Panc1 (cell line): ENCODE measurements around the gene MYL5. TPM values are rescaled to one million over a fixed set of nuclear protein-coding genes. Genes with fewer than 3 reads are reported as not detected.

Experiments
- ATAC-seq: fragments of 200-7000 bp; cut with Tn5 transposase; 2 replicates; pipeline ENCODE4 v1.9.1; 2020; ENCODE audit warnings: mild to moderate bottlenecking, moderate library complexity
- BruUV-seq: library from RNA; stranded (reverse); fragments of 400-500 nt; replicated peaks from 2 replicates; lab custom pipeline; 2021; lab: Mats Ljungman, UMichigan
- CTCF ChIA-PET: fragments of 300-600 bp; sonication (Branson Sonifier 250); formaldehyde crosslinking; loops from one replicate; lab custom pipeline; 2022; ENCODE audit warnings: antibody characterized with exemption; lab: Charles Lee
- POLR2A ChIA-PET: fragments of 300-600 bp; sonication (Branson Sonifier 250); formaldehyde crosslinking; loops from one replicate; lab custom pipeline; 2022; ENCODE audit warnings: antibody characterized with exemption; lab: Charles Lee
- DNase-seq: peaks from one replicate; pipeline ENCODE4 v3.0.0-alpha.2; 2010; ENCODE audit warnings: low read depth, low spot score
- H3K27ac ChIP-seq: 2 replicates; pipeline ENCODE4 v1.5.1; 2011; ENCODE audit warnings: mild to moderate bottlenecking, low read length, inconsistent platforms
- H3K27me3 ChIP-seq: fragments of 200-500 bp; sonication (Bioruptor generic); 2 replicates; pipeline ENCODE4 v1.6.0; 2014; ENCODE audit warnings: low read length, inconsistent platforms; ENCODE audit not compliant: control insufficient read depth, insufficient read depth
- H3K36me3 ChIP-seq: fragments of 200-500 bp; sonication (Bioruptor generic); 2 replicates; pipeline ENCODE4 v1.5.1; 2014; ENCODE audit warnings: inconsistent platforms, mild to moderate bottlenecking, low read length, moderate library complexity; ENCODE audit not compliant: control insufficient read depth, insufficient read depth
- H3K4me1 ChIP-seq: 2 replicates; pipeline ENCODE4 v1.5.1; 2011; ENCODE audit warnings: inconsistent platforms, mild to moderate bottlenecking, low read length, moderate library complexity; ENCODE audit not compliant: control insufficient read depth, insufficient read depth
- H3K4me3 ChIP-seq, 2 experiments: 2 replicates each; pipeline ENCODE4 v1.5.1; 2011 to 2012; ENCODE audit warnings: low read depth in 2 of 2, low read length in 2 of 2, mild to moderate bottlenecking in 2 of 2, inconsistent platforms in 1 of 2, moderate library complexity in 1 of 2
- H3K9me3 ChIP-seq: fragments of 200-500 bp; sonication (Bioruptor generic); 2 replicates; pipeline ENCODE4 v1.5.1; 2014; ENCODE audit warnings: low read depth, mild to moderate bottlenecking, inconsistent platforms, low read length, moderate library complexity; ENCODE audit not compliant: control insufficient read depth, insufficient read depth
- POLR2AphosphoS5 ChIP-seq: IDR thresholded peaks from 2 replicates; pipeline ENCODE4 v1.6.1; 2012; ENCODE audit warnings: mild to moderate bottlenecking, low read depth, low read length, moderate library complexity
- SIN3A ChIP-seq: IDR thresholded peaks from 2 replicates; pipeline ENCODE4 v1.6.1; 2012; ENCODE audit warnings: low read depth, mild to moderate bottlenecking, low read length, moderate library complexity, borderline replicate concordance; ENCODE audit not compliant: insufficient read depth
- TCF7L2 ChIP-seq: IDR thresholded peaks from 2 replicates; pipeline ENCODE4 v1.6.1; 2011; ENCODE audit warnings: mild to moderate bottlenecking, low read depth, low read length, inconsistent platforms
- in situ Hi-C: cut with HindIII; loops from 2 replicates; pipeline ENCODE4 v1.10.0; 2016; ENCODE audit warnings: low sequenced_read_pairs, low pct_unique_long_range_greater_than_20kb
- intact Hi-C: fragments of 100-400 bp; cut with micrococcal nuclease; formaldehyde crosslinking; loops from one replicate; pipeline ENCODE4 v1.10.0; 2022; ENCODE audit not compliant: unreplicated experiment
- total RNA-seq: library from RNA; stranded (reverse); gene quantifications from one replicate; pipeline ENCODE4 v1.2.1, GENCODE V29; 2021; ENCODE audit not compliant: unreplicated experiment
- TF ChIP-seq, protein P1 (sequence below): fragments of 450-650 bp; IDR thresholded peaks from 2 replicates; pipeline ENCODE4 v1.5.1; 2017; ENCODE audit warnings: mild to moderate bottlenecking
- TF ChIP-seq, protein P2 (sequence below), 2 experiments: IDR thresholded peaks; 2 replicates each; pipeline ENCODE4 v1.6.1; 2011 to 2012; ENCODE audit warnings: low read depth in 2 of 2, control low read depth in 1 of 2, low read length in 1 of 2, mild to moderate bottlenecking in 1 of 2, moderate library complexity in 1 of 2; ENCODE audit not compliant: insufficient read depth in 1 of 2

Gene MYL5
- total RNA-seq, 1 experiment from 2014 or later = 12.0 TPM

- TF ChIP-seq, protein P1, sequence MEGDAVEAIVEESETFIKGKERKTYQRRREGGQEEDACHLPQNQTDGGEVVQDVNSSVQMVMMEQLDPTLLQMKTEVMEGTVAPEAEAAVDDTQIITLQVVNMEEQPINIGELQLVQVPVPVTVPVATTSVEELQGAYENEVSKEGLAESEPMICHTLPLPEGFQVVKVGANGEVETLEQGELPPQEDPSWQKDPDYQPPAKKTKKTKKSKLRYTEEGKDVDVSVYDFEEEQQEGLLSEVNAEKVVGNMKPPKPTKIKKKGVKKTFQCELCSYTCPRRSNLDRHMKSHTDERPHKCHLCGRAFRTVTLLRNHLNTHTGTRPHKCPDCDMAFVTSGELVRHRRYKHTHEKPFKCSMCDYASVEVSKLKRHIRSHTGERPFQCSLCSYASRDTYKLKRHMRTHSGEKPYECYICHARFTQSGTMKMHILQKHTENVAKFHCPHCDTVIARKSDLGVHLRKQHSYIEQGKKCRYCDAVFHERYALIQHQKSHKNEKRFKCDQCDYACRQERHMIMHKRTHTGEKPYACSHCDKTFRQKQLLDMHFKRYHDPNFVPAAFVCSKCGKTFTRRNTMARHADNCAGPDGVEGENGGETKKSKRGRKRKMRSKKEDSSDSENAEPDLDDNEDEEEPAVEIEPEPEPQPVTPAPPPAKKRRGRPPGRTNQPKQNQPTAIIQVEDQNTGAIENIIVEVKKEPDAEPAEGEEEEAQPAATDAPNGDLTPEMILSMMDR = no peak
- TF ChIP-seq POLR2AphosphoS5 = no peak
- no peak for TF ChIP-seq TCF7L2
- TF ChIP-seq SIN3A = no peak
- TF ChIP-seq, protein P2, sequence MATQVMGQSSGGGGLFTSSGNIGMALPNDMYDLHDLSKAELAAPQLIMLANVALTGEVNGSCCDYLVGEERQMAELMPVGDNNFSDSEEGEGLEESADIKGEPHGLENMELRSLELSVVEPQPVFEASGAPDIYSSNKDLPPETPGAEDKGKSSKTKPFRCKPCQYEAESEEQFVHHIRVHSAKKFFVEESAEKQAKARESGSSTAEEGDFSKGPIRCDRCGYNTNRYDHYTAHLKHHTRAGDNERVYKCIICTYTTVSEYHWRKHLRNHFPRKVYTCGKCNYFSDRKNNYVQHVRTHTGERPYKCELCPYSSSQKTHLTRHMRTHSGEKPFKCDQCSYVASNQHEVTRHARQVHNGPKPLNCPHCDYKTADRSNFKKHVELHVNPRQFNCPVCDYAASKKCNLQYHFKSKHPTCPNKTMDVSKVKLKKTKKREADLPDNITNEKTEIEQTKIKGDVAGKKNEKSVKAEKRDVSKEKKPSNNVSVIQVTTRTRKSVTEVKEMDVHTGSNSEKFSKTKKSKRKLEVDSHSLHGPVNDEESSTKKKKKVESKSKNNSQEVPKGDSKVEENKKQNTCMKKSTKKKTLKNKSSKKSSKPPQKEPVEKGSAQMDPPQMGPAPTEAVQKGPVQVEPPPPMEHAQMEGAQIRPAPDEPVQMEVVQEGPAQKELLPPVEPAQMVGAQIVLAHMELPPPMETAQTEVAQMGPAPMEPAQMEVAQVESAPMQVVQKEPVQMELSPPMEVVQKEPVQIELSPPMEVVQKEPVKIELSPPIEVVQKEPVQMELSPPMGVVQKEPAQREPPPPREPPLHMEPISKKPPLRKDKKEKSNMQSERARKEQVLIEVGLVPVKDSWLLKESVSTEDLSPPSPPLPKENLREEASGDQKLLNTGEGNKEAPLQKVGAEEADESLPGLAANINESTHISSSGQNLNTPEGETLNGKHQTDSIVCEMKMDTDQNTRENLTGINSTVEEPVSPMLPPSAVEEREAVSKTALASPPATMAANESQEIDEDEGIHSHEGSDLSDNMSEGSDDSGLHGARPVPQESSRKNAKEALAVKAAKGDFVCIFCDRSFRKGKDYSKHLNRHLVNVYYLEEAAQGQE (IDR thresholded peaks at IDR 0.05; ENCODE audit: insufficient read depth in 1 of 2, low read depth in 2 of 2, low read length in 1 of 2) = no peak
- H3K36me3 ChIP-seq = peaks cover 4% of the 10 kb centered on the region; the same call in 1 of the 2 replicates
- H3K4me3 ChIP-seq = no peak overlapping the region
- ATAC-seq (no peak), DNase-seq (no peak)
- intact Hi-C loops (no loop called here), in situ Hi-C loops (no loop called here)
- ChIA-PET POLR2A (no interaction called here), CTCF (no interaction called here)
- no peaks in the 10 kb centered on the region for H3K9me3 ChIP-seq
- H3K27me3 ChIP-seq = no peaks in the 10 kb centered on the region
- H3K27ac ChIP-seq = no peak overlapping the region
- no TSS peak for BruUV-seq
- peaks cover 4% of the 10 kb centered on the region; the same call in 1 of the 2 replicates for H3K4me1 ChIP-seq
Observed at GRCh38 chr4:708631-708933, 34.2 kb downstream of the MYL5 start.

- no peaks in the 10 kb centered on the region for H3K9me3 ChIP-seq
- no peak for ATAC-seq
- no peaks in the 10 kb centered on the region for H3K27me3 ChIP-seq
- CTCF ChIA-PET = interaction anchor here (0.8 kb wide), 1 partner anchor 25 kb away, joined by 4 read pairs; no protein-coding TSS in a partner anchor
- in situ Hi-C loops (no loop called here), intact Hi-C loops (no loop called here)
- no peak overlapping the region for H3K27ac ChIP-seq
- H3K4me3 ChIP-seq = no peak overlapping the region
- no TSS peak for BruUV-seq
- H3K4me1 ChIP-seq = peaks cover 4% of the 10 kb centered on the region; the same call in 1 of the 2 replicates
- DNase-seq = no peak
- TF ChIP-seq, protein P1 = no peak
- TF ChIP-seq TCF7L2 (no peak), SIN3A (no peak), POLR2AphosphoS5 (no peak)
- TF ChIP-seq, protein P2 (IDR thresholded peaks at IDR 0.05; ENCODE audit: insufficient read depth in 1 of 2, low read depth in 2 of 2, low read length in 1 of 2) = no peak
- POLR2A ChIA-PET = no interaction called here
- peaks cover 4% of the 10 kb centered on the region; the same call in 1 of the 2 replicates for H3K36me3 ChIP-seq
Observed at GRCh38 chr4:709348-709747, 35.0 kb downstream of the MYL5 start.
